ENCODE results near the gene GLYR1.

DNA sequence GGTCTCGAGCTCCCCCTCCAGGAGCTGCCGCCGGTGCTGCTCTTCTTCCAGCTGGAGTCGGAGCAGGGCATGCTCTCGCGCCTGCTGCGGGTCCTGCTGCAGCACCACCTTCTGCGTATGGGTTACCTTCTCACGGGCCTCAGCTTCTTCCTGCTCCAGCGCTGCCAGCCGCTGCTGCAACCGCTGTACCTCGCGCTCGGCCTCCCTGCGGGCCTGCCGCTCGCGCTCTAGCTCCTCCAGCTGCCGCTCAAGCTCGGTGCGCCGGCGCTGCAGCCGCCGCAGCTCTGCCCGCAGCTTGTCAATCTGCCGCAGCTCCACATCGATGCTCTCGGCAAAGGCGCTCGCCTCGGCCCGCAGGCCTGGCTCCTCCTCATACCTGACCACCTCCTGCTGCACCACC, 37.1 kb upstream of the GLYR1 start:
- TF ChIP-seq POLR2A (IDR thresholded peaks at IDR 0.05): no peak
- TF ChIP-seq, protein P1, sequence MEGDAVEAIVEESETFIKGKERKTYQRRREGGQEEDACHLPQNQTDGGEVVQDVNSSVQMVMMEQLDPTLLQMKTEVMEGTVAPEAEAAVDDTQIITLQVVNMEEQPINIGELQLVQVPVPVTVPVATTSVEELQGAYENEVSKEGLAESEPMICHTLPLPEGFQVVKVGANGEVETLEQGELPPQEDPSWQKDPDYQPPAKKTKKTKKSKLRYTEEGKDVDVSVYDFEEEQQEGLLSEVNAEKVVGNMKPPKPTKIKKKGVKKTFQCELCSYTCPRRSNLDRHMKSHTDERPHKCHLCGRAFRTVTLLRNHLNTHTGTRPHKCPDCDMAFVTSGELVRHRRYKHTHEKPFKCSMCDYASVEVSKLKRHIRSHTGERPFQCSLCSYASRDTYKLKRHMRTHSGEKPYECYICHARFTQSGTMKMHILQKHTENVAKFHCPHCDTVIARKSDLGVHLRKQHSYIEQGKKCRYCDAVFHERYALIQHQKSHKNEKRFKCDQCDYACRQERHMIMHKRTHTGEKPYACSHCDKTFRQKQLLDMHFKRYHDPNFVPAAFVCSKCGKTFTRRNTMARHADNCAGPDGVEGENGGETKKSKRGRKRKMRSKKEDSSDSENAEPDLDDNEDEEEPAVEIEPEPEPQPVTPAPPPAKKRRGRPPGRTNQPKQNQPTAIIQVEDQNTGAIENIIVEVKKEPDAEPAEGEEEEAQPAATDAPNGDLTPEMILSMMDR (IDR thresholded peaks at IDR 0.05): no peak
